Astrocyte (in vitro differentiated cells and primary cell): Measurements from ENCODE around the gene CDKN2C. TPM values are rescaled to one million over a fixed set of nuclear protein-coding genes. Genes with fewer than 3 reads are reported as not detected.

Experiments
- DNase-seq: peaks from one replicate; pipeline ENCODE4 v3.0.0-alpha.2; 2010; ENCODE audit warnings: low read depth
- FAIRE-seq: peaks from 2 replicates; lab custom pipeline; 2011; peaks lifted over from hg19 to GRCh38; lab: Jason Lieb, UNC
- H2AFZ ChIP-seq: 2 replicates; pipeline ENCODE4 v1.6.0; 2012; ENCODE audit warnings: low read depth, low read length, inconsistent platforms
- H3K27ac ChIP-seq: 2 replicates; pipeline ENCODE4 v1.5.1; 2011; ENCODE audit warnings: low read depth, low read length, inconsistent platforms
- H3K27me3 ChIP-seq: 2 replicates; pipeline ENCODE4 v1.6.0; 2011; ENCODE audit warnings: low read length, inconsistent platforms; ENCODE audit not compliant: insufficient read depth
- H3K36me3 ChIP-seq: 2 replicates; pipeline ENCODE4 v1.5.1; 2011; ENCODE audit warnings: low read length, inconsistent platforms; ENCODE audit not compliant: insufficient read depth
- H3K4me1 ChIP-seq: 2 replicates; pipeline ENCODE4 v1.5.1; 2011; ENCODE audit warnings: low read length, inconsistent platforms; ENCODE audit not compliant: insufficient read depth
- H3K4me2 ChIP-seq: 2 replicates; pipeline ENCODE4 v1.6.0; 2012; ENCODE audit warnings: low read length, inconsistent platforms
- H3K4me3 ChIP-seq: 2 replicates; pipeline ENCODE4 v1.5.1; 2011; ENCODE audit warnings: low read depth, mild to moderate bottlenecking, low read length, inconsistent platforms; ENCODE audit not compliant: insufficient read depth
- H3K79me2 ChIP-seq: 2 replicates; pipeline ENCODE4 v1.6.0; 2012; ENCODE audit warnings: mild to moderate bottlenecking, low read length, inconsistent platforms; ENCODE audit not compliant: insufficient read depth
- H3K9ac ChIP-seq: 2 replicates; pipeline ENCODE4 v1.6.0; 2012; ENCODE audit warnings: mild to moderate bottlenecking, low read length, inconsistent platforms
- H3K9me3 ChIP-seq: 2 replicates; pipeline ENCODE4 v1.5.1; 2012; ENCODE audit warnings: low read depth, mild to moderate bottlenecking, low read length, inconsistent platforms; ENCODE audit not compliant: insufficient read depth
- H4K20me1 ChIP-seq: 2 replicates; pipeline ENCODE4 v1.6.0; 2012; ENCODE audit warnings: low read length, inconsistent platforms; ENCODE audit not compliant: insufficient read depth
- H3K27ac Mint-ChIP-seq: one replicate; pipeline ENCODE4 v1.8.0; 2021; ENCODE audit warnings: mild to moderate bottlenecking, mixed read lengths; ENCODE audit not compliant: unreplicated experiment
- H3K27me3 Mint-ChIP-seq: one replicate; pipeline ENCODE4 v1.8.0; 2021; ENCODE audit warnings: low read depth, mixed read lengths; ENCODE audit not compliant: unreplicated experiment
- H3K36me3 Mint-ChIP-seq: one replicate; pipeline ENCODE4 v1.8.0; 2021; ENCODE audit warnings: low read depth, mixed read lengths; ENCODE audit not compliant: unreplicated experiment
- H3K4me1 Mint-ChIP-seq: one replicate; pipeline ENCODE4 v1.8.0; 2021; ENCODE audit warnings: low read depth, mixed read lengths; ENCODE audit not compliant: unreplicated experiment
- H3K4me3 Mint-ChIP-seq: one replicate; pipeline ENCODE4 v1.8.0; 2021; ENCODE audit warnings: mild to moderate bottlenecking, moderate library complexity, mixed read lengths; ENCODE audit not compliant: unreplicated experiment
- H3K9me3 Mint-ChIP-seq: one replicate; pipeline ENCODE4 v1.8.0; 2021; ENCODE audit warnings: mild to moderate bottlenecking, mixed read lengths; ENCODE audit not compliant: unreplicated experiment
- CTCF ChIP-seq: IDR thresholded peaks from 2 replicates; pipeline ENCODE4 v1.5.1; 2011; ENCODE audit warnings: low read depth, mild to moderate bottlenecking, inconsistent platforms, low read length, moderate library complexity; ENCODE audit not compliant: insufficient read depth
- EZH2 ChIP-seq: IDR thresholded peaks from 2 replicates; pipeline ENCODE4 v1.6.1; 2012; ENCODE audit warnings: mild to moderate bottlenecking, low read length, inconsistent platforms; ENCODE audit not compliant: insufficient read depth
- total RNA-seq: library from RNA; stranded (reverse); gene quantifications from 2 replicates; pipeline ENCODE4 v1.2.1, GENCODE V29; 2021

The CDKN2C gene
- total RNA-seq, 1 donor from 2014 or later, result 0.43 TPM

GRCh38 chr1:50978852-50979781 is 9.1 kb downstream of the CDKN2C start:
- Mint-ChIP-seq H3K4me1 (no peaks in the 10 kb centered on the region), H3K4me3 (peak overlapping the region; percentile 73), H3K36me3 (no peaks in the 10 kb centered on the region), H3K9me3 (no peaks in the 10 kb centered on the region), H3K27me3 (peaks cover 66% of the 10 kb centered on the region), H3K27ac (no peak overlapping the region)
- H3K79me2 ChIP-seq, result no peaks in the 10 kb centered on the region
- H3K27ac ChIP-seq, result no peak overlapping the region
- H3K9me3 ChIP-seq, result no peaks in the 10 kb centered on the region
- FAIRE-seq (no peak), DNase-seq (no peak)
- H3K4me2 ChIP-seq, result peak overlapping the region; percentile 93
- H3K4me1 ChIP-seq, result peaks cover 6% of the 10 kb centered on the region
- TF ChIP-seq EZH2 (no peak), CTCF (no peak)
- H3K4me3 ChIP-seq, result peak overlapping the region; percentile 71
- H3K27me3 ChIP-seq, result no peaks in the 10 kb centered on the region
- peak overlapping the region; percentile 96 for H2AFZ ChIP-seq
- no peaks in the 10 kb centered on the region for H3K36me3 ChIP-seq
- peak overlapping the region; percentile 87 for H3K9ac ChIP-seq
- H4K20me1 ChIP-seq, result no peaks in the 10 kb centered on the region

GRCh38 chr1:50979937-50980336 is 9.9 kb downstream of the CDKN2C start:
- H3K9me3 Mint-ChIP-seq, result no peaks in the 10 kb centered on the region
- Histone ChIP-seq H3K27me3 (no peaks in the 10 kb centered on the region), H3K27ac (no peak overlapping the region), H3K4me2 (no peak overlapping the region), H3K4me3 (no peak overlapping the region), H2AFZ (no peak overlapping the region), H3K9me3 (no peaks in the 10 kb centered on the region), H4K20me1 (no peaks in the 10 kb centered on the region), H3K36me3 (no peaks in the 10 kb centered on the region), H3K79me2 (no peaks in the 10 kb centered on the region), H3K4me1 (peaks cover 6% of the 10 kb centered on the region), H3K9ac (no peak overlapping the region)
- H3K36me3 Mint-ChIP-seq, result no peaks in the 10 kb centered on the region
- H3K27ac Mint-ChIP-seq, result no peak overlapping the region
- H3K4me3 Mint-ChIP-seq, result no peak overlapping the region
- no peak for TF ChIP-seq EZH2
- no peak for TF ChIP-seq CTCF
- peaks cover 64% of the 10 kb centered on the region for H3K27me3 Mint-ChIP-seq
- FAIRE-seq, result no peak
- no peak for DNase-seq
- no peaks in the 10 kb centered on the region for H3K4me1 Mint-ChIP-seq

DNA sequence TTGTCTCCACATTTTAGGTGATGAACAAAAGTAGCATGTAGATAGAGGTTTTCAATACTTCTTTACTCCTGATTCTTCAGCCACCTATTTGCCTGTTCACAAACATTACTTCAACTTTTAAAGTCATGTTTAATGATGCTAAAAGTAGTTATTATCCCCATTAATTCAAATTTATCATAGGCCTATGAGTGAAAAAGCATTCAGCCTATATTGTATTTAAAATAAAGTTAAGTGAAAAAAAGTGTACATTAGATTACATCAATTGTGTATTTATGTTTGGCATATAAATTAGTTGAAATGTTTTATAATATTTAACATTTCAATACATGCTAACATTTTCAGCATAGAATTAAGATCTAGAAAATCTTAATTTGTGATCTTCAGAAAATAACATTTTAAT is 10.5 kb downstream of the CDKN2C start:
- Mint-ChIP-seq H3K36me3 (no peaks in the 10 kb centered on the region), H3K4me3 (no peak overlapping the region), H3K27ac (no peak overlapping the region), H3K4me1 (no peaks in the 10 kb centered on the region), H3K9me3 (no peaks in the 10 kb centered on the region), H3K27me3 (peaks cover 65% of the 10 kb centered on the region)
- TF ChIP-seq EZH2, result no peak
- no peak for TF ChIP-seq CTCF
- Histone ChIP-seq H3K4me2 (no peak overlapping the region), H3K27ac (no peak overlapping the region), H3K27me3 (no peaks in the 10 kb centered on the region), H3K79me2 (no peaks in the 10 kb centered on the region), H4K20me1 (no peaks in the 10 kb centered on the region), H3K4me3 (no peak overlapping the region), H3K4me1 (peaks cover 6% of the 10 kb centered on the region), H2AFZ (no peak overlapping the region), H3K9me3 (no peaks in the 10 kb centered on the region), H3K36me3 (no peaks in the 10 kb centered on the region), H3K9ac (no peak overlapping the region)
- DNase-seq (no peak), FAIRE-seq (no peak)
